Calu3 (cell line): Measurements from ENCODE around the gene ZFC3H1. TPM values are rescaled to one million over a fixed set of nuclear protein-coding genes. Genes with fewer than 3 reads are reported as not detected.

ENCODE experiments used
- BruUV-seq: library from RNA; stranded (reverse); fragments of 400-500 nt; replicated peaks from 2 replicates; lab custom pipeline; 2021; lab: Mats Ljungman, UMichigan
- CTCF ChIA-PET: fragments of 300-600 bp; sonication (Branson Sonifier 250); formaldehyde crosslinking; loops from one replicate; lab custom pipeline; 2022; ENCODE audit warnings: antibody characterized with exemption; lab: Charles Lee
- DNase-seq: peaks from one replicate; pipeline ENCODE4 v3.0.0; 2022
- H3K27ac Mint-ChIP-seq: one replicate; pipeline ENCODE4 v1.8.0; 2022; ENCODE audit warnings: mixed read lengths; ENCODE audit not compliant: unreplicated experiment
- H3K27me3 Mint-ChIP-seq: one replicate; pipeline ENCODE4 v1.8.0; 2022; ENCODE audit warnings: mixed read lengths; ENCODE audit not compliant: unreplicated experiment
- H3K36me3 Mint-ChIP-seq: one replicate; pipeline ENCODE4 v1.8.0; 2022; ENCODE audit warnings: mild to moderate bottlenecking, moderate library complexity, mixed read lengths; ENCODE audit not compliant: insufficient read depth, unreplicated experiment
- H3K4me1 Mint-ChIP-seq: one replicate; pipeline ENCODE4 v1.8.0; 2022; ENCODE audit warnings: mild to moderate bottlenecking, low read depth, mixed read lengths; ENCODE audit not compliant: unreplicated experiment
- H3K4me3 Mint-ChIP-seq: one replicate; pipeline ENCODE4 v1.8.0; 2022; ENCODE audit warnings: mild to moderate bottlenecking, low read depth, moderate library complexity, mixed read lengths; ENCODE audit not compliant: unreplicated experiment
- H3K9me3 Mint-ChIP-seq: one replicate; pipeline ENCODE4 v1.8.0; 2022; ENCODE audit warnings: low read depth, mixed read lengths; ENCODE audit not compliant: unreplicated experiment
- CTCF ChIP-seq: fragments of 200-600 bp; IDR thresholded peaks from one replicate; pipeline ENCODE4 v1.8.0; 2022; ENCODE audit warnings: antibody characterized with exemption; ENCODE audit not compliant: unreplicated experiment
- intact Hi-C: fragments of 100-400 bp; cut with micrococcal nuclease; formaldehyde crosslinking; loops from one replicate; pipeline ENCODE4 v1.10.0; 2022; ENCODE audit not compliant: unreplicated experiment
- total RNA-seq: library from RNA; stranded (reverse); gene quantifications from 2 replicates; pipeline ENCODE4 v1.2.3, GENCODE V29; 2022

The ZFC3H1 gene
- total RNA-seq, 1 experiment from 2014 or later, result 66.6 TPM

GRCh38 chr12:71646512-71646911, 17.1 kb downstream of the ZFC3H1 start:
- no peaks in the 10 kb centered on the region for H3K27me3 Mint-ChIP-seq
- no peak overlapping the region for H3K4me3 Mint-ChIP-seq
- H3K4me1 Mint-ChIP-seq, result no peaks in the 10 kb centered on the region
- no peak for TF ChIP-seq CTCF
- CTCF ChIA-PET, result interaction anchor here (0.7 to 1.2 kb wide), 2 partner anchors 10 to 17 kb away, joined by 3 to 5 read pairs; partner anchors contain the start of genes THAP2 and ZFC3H1
- intact Hi-C loops, result no loop called here
- H3K27ac Mint-ChIP-seq, result no peak overlapping the region
- BruUV-seq, result no TSS peak
- peaks cover 46% of the 10 kb centered on the region for H3K36me3 Mint-ChIP-seq
- DNase-seq, result no peak
- H3K9me3 Mint-ChIP-seq, result no peaks in the 10 kb centered on the region

- CTCF ChIA-PET, result interaction anchor here (1.3 kb wide), 1 partner anchor 9 kb away, joined by 7 read pairs; no protein-coding TSS in a partner anchor
- Mint-ChIP-seq H3K9me3 (no peaks in the 10 kb centered on the region), H3K36me3 (peaks cover 52% of the 10 kb centered on the region), H3K27me3 (no peaks in the 10 kb centered on the region), H3K27ac (no peak overlapping the region), H3K4me1 (no peaks in the 10 kb centered on the region), H3K4me3 (no peak overlapping the region)
- DNase-seq, result no peak
- TF ChIP-seq CTCF, result no peak
- BruUV-seq, result no TSS peak
- intact Hi-C loops, result no loop called here
Observed at GRCh38 chr12:71645268-71645667, 18.4 kb downstream of the ZFC3H1 start.

- no peaks in the 10 kb centered on the region for H3K9me3 Mint-ChIP-seq
- peaks cover 59% of the 10 kb centered on the region for H3K36me3 Mint-ChIP-seq
- no peak overlapping the region for H3K27ac Mint-ChIP-seq
- TF ChIP-seq CTCF, result no peak
- no peak overlapping the region for H3K4me3 Mint-ChIP-seq
- intact Hi-C loops, result no loop called here
- DNase-seq, result no peak
- no peaks in the 10 kb centered on the region for H3K4me1 Mint-ChIP-seq
- CTCF ChIA-PET, result no interaction called here
- no TSS peak for BruUV-seq
- H3K27me3 Mint-ChIP-seq, result no peaks in the 10 kb centered on the region
Observed at GRCh38 chr12:71642264-71642663, 21.4 kb downstream of the ZFC3H1 start.

- no peaks in the 10 kb centered on the region for H3K9me3 Mint-ChIP-seq
- TF ChIP-seq CTCF, result no peak
- H3K4me3 Mint-ChIP-seq, result no peak overlapping the region
- no peak for DNase-seq
- no TSS peak for BruUV-seq
- H3K4me1 Mint-ChIP-seq, result no peaks in the 10 kb centered on the region
- no peaks in the 10 kb centered on the region for H3K27me3 Mint-ChIP-seq
- CTCF ChIA-PET, result no interaction called here
- intact Hi-C loops, result no loop called here
- no peak overlapping the region for H3K27ac Mint-ChIP-seq
- peaks cover 57% of the 10 kb centered on the region for H3K36me3 Mint-ChIP-seq
Observed at GRCh38 chr12:71641390-71641789, 22.3 kb downstream of the ZFC3H1 start.
